OCI-LY7 (cell line): ENCODE data around the gene CCNG2. TPM values are rescaled to one million over a fixed set of nuclear protein-coding genes. Genes with fewer than 3 reads are reported as not detected.
A peak's percentile ranks its signal among the peaks of the same experiment; 100 is the strongest.

ENCODE experiments used
- BruUV-seq: library from RNA; stranded (reverse); fragments of 400-500 nt; replicated peaks from 2 replicates; lab custom pipeline; 2021; lab: Mats Ljungman, UMichigan
- CTCF ChIA-PET: fragments of 300-600 bp; sonication (Branson Sonifier 250); formaldehyde crosslinking; loops from one replicate; lab custom pipeline; 2022; ENCODE audit warnings: antibody characterized with exemption; ENCODE audit not compliant: unreplicated experiment; lab: Charles Lee
- POLR2A ChIA-PET: fragments of 300-600 bp; sonication (Branson Sonifier 250); formaldehyde crosslinking; loops from one replicate; lab custom pipeline; 2022; ENCODE audit warnings: antibody characterized with exemption; lab: Charles Lee
- DNase-seq: peaks from one replicate; pipeline ENCODE4 v3.0.0-alpha.2; 2015; ENCODE audit warnings: low spot score
- H2AFZ ChIP-seq: fragments of 200-600 bp; sonication (generic), shearing (Covaris generic); 2 replicates; pipeline ENCODE4 v1.6.1; 2014; ENCODE audit warnings: mild to moderate bottlenecking, antibody characterized with exemption, low read length, moderate library complexity
- H3K27ac ChIP-seq: fragments of 200-600 bp; sonication (generic); 2 replicates; pipeline ENCODE4 v1.5.1; 2014; ENCODE audit warnings: mixed run types, low read depth, mild to moderate bottlenecking, moderate library complexity, low read length, inconsistent platforms; ENCODE audit not compliant: poor library complexity, severe bottlenecking
- H3K36me3 ChIP-seq: fragments of 200-600 bp; sonication (generic); 2 replicates; pipeline ENCODE4 v1.6.1; 2014; ENCODE audit warnings: mild to moderate bottlenecking, antibody characterized with exemption, low read length, moderate library complexity, mixed read lengths; ENCODE audit not compliant: insufficient read depth
- H3K4me1 ChIP-seq: fragments of 200-600 bp; sonication (generic); 2 replicates; pipeline ENCODE4 v1.5.1; 2014; ENCODE audit warnings: mild to moderate bottlenecking, low read length; ENCODE audit not compliant: insufficient read depth, poor library complexity, severe bottlenecking
- H3K4me2 ChIP-seq: fragments of 200-600 bp; sonication (generic); 2 replicates; pipeline ENCODE4 v1.6.1; 2014; ENCODE audit warnings: mild to moderate bottlenecking, low read length
- H3K4me3 ChIP-seq: fragments of 200-600 bp; sonication (generic); 2 replicates; pipeline ENCODE4 v1.5.1; 2014; ENCODE audit warnings: mild to moderate bottlenecking, low read depth, low read length; ENCODE audit not compliant: poor library complexity, severe bottlenecking
- H3K79me2 ChIP-seq: fragments of 200-600 bp; sonication (generic); 2 replicates; pipeline ENCODE4 v1.6.1; 2016; ENCODE audit warnings: low read depth, mild to moderate bottlenecking, low read length, moderate library complexity, mixed read lengths; ENCODE audit not compliant: insufficient read depth
- H3K9me2 ChIP-seq: fragments of 200-600 bp; sonication (generic); 2 replicates; pipeline ENCODE4 v1.6.1; 2016; ENCODE audit warnings: mild to moderate bottlenecking, low read length, mixed read lengths; ENCODE audit not compliant: insufficient read depth
- H3K9me3 ChIP-seq: fragments of 200-600 bp; sonication (generic); 2 replicates; pipeline ENCODE4 v1.6.1; 2014; ENCODE audit warnings: mild to moderate bottlenecking, mixed run types, low read length, mixed read lengths
- H4K20me1 ChIP-seq: fragments of 200-600 bp; sonication (generic); 2 replicates; pipeline ENCODE4 v1.6.1; 2014; ENCODE audit warnings: mild to moderate bottlenecking, antibody characterized with exemption, low read length, moderate library complexity, mixed read lengths; ENCODE audit not compliant: insufficient read depth
- CTCF ChIP-seq: fragments of 200-600 bp; sonication (generic); conservative IDR thresholded peaks from 2 replicates; pipeline ENCODE4 v1.5.1; 2014; ENCODE audit warnings: mild to moderate bottlenecking, antibody characterized with exemption, low read length, moderate library complexity, mixed read lengths
- EZH2phosphoT487 ChIP-seq: fragments of 200-600 bp; sonication (generic); IDR thresholded peaks from 2 replicates; pipeline ENCODE4 v1.6.1; 2018; ENCODE audit warnings: low read depth, borderline replicate concordance, mild to moderate bottlenecking, mixed run types, antibody characterized with exemption, low read length, moderate library complexity, mixed read lengths
- intact Hi-C: fragments of 100-400 bp; cut with micrococcal nuclease; formaldehyde crosslinking; loops from one replicate; pipeline ENCODE4 v1.10.0; 2022; ENCODE audit not compliant: unreplicated experiment
- total RNA-seq, 2 experiments: library from RNA; depleted of rRNA in 1 of 2; stranded (reverse); fragments of >200 nt in 1 of 2; shearing (Covaris generic) in 1 of 2; gene quantifications; 2 replicates each; pipeline ENCODE4 v1.2.3, GENCODE V29; 2014 to 2022

CCNG2 gene
- total RNA-seq, 2 experiments from 2014 or later, result 16.6 to 87.4 TPM

GRCh38 chr4:77124576-77124975 lies 32.4 kb upstream of the CCNG2 start:
- Histone ChIP-seq H2AFZ (no peak overlapping the region), H3K9me2 (no peaks in the 10 kb centered on the region), H3K36me3 (no peaks in the 10 kb centered on the region), H3K9me3 (no peaks in the 10 kb centered on the region), H3K4me2 (no peak overlapping the region), H3K79me2 (no peaks in the 10 kb centered on the region), H3K4me1 (peaks cover 50% of the 10 kb centered on the region), H3K4me3 (no peak overlapping the region), H3K27ac (no peak overlapping the region), H4K20me1 (no peaks in the 10 kb centered on the region)
- POLR2A ChIA-PET, result interaction anchor here (1.0 to 6.3 kb wide), 9 partner anchors 10 to 44 kb away, joined by 3 to 117 read pairs (median 8); partner anchors contain the start of gene CCNG2
- TF ChIP-seq CTCF (no peak), EZH2phosphoT487 (no peak)
- DNase-seq, result no peak
- intact Hi-C loops, result no loop called here
- BruUV-seq, result no TSS peak
- CTCF ChIA-PET, result interaction anchor here (4.5 kb wide), 1 partner anchor 29 kb away, joined by 24 read pairs; no protein-coding TSS in a partner anchor

DNA sequence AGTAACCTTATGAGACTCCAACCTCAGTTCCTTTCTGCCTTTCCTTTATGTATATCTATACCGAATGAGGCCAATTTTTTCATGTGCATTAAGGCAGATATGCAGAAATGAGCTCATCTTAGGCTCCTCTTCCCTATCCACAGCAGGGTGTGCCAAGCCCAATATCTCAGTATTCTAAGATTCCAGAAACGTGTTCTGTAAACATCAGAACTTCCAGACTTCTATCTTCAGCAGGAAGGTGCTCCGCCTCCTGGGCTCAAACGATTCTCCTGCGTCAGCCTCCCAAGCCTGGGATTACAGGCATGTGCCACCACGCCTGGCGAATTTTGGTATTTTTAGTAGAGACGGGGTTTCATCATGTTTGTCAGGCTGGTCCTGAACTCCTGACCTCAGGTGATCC lies 31.0 kb upstream of the CCNG2 start:
- ChIA-PET POLR2A (interaction anchor here (0.6 to 6.3 kb wide), 13 partner anchors 8 to 1520 kb away, joined by 3 to 117 read pairs (median 4); partner anchors contain the start of gene CCNG2), CTCF (interaction anchor here (1.1 to 4.5 kb wide), 2 partner anchors 12 to 28 kb away, joined by 4 to 24 read pairs; no protein-coding TSS in a partner anchor)
- no peaks in the 10 kb centered on the region for H4K20me1 ChIP-seq
- peaks cover 50% of the 10 kb centered on the region for H3K4me1 ChIP-seq
- peak overlapping the region; percentile 74 for H3K27ac ChIP-seq
- H3K36me3 ChIP-seq, result no peaks in the 10 kb centered on the region
- DNase-seq, result no peak
- no peaks in the 10 kb centered on the region for H3K79me2 ChIP-seq
- no peaks in the 10 kb centered on the region for H3K9me2 ChIP-seq
- H3K4me2 ChIP-seq, result no peak overlapping the region
- H3K9me3 ChIP-seq, result 0 out of 2 replicates have a peak, but pooled peaks cover 3% of the 10 kb centered on the region
- 0 out of 2 replicates have a peak overlapping the region, but pooled peaks have one; percentile 52 for H2AFZ ChIP-seq
- BruUV-seq, result no TSS peak
- intact Hi-C loops, result no loop called here
- H3K4me3 ChIP-seq, result no peak overlapping the region
- TF ChIP-seq CTCF, result no peak
- no peak for TF ChIP-seq EZH2phosphoT487

DNA sequence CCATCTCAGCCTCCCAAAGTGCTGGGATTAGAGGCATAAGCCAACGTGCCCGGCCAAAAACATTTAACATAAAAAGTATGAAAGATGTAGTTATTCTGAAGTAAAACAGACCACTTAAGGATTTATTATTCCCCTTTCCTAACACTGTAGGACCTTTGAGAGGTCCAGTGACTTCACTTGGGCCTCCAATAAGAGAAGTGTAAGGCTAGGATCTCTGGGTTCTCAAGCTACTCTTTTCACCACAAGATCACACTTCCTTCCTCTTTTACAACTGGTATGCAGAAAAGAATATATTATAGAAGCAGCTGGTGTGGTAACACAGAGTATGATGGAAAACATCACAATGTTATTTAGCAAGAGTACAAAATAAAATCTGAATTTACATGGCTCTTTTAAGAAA lies 30.2 kb upstream of the CCNG2 start:
- Histone ChIP-seq H4K20me1 (no peaks in the 10 kb centered on the region), H3K4me1 (peaks cover 50% of the 10 kb centered on the region), H3K9me3 (0 out of 2 replicates have a peak, but pooled peaks cover 3% of the 10 kb centered on the region), H3K4me2 (peak overlapping the region; percentile 59), H3K36me3 (no peaks in the 10 kb centered on the region), H3K27ac (peak overlapping the region; percentile 74), H3K79me2 (no peaks in the 10 kb centered on the region), H3K9me2 (no peaks in the 10 kb centered on the region), H2AFZ (peak overlapping the region; percentile 56; the same call in 1 of the 2 replicates), H3K4me3 (peak overlapping the region; percentile 15)
- BruUV-seq, result no TSS peak
- intact Hi-C loops, result loop anchor here (1.0 kb wide), 1 partner anchor 27 kb away; no protein-coding TSS in a partner anchor
- no peak for TF ChIP-seq EZH2phosphoT487
- TF ChIP-seq CTCF, result no peak
- POLR2A ChIA-PET, result interaction anchor here (0.6 to 6.3 kb wide), 19 partner anchors 8 to 1521 kb away, joined by 3 to 117 read pairs (median 5); partner anchors contain the start of gene CCNG2
- DNase-seq, result peak; percentile 87
- CTCF ChIA-PET, result interaction anchor here (0.6 to 4.5 kb wide), 2 partner anchors 16 to 27 kb away, joined by 3 to 24 read pairs; no protein-coding TSS in a partner anchor
